ENCODE measurements around the gene VAT1. TPM values are rescaled to one million over a fixed set of nuclear protein-coding genes. Genes with fewer than 3 reads are reported as not detected.
"Not testable (repeated sequence)": the region's sequence is repeated elsewhere in the genome, so short reads cannot be mapped to it uniquely, and the experiment has no call there.

The VAT1 gene
- total RNA-seq, 1 donor from 2014 or later: 18.4 TPM

- intact Hi-C loops (cut with micrococcal nuclease): loop anchor here (1.0 to 2.0 kb wide), 4 partner anchors 15 to 155 kb away; partner anchors contain the start of genes AARSD1, BECN1 and RPL27
Measured at GRCh38 chr17:42979511-42980273, 42.5 kb downstream of the VAT1 start, which contains the start of gene PTGES3L. PTGES3L (minus strand) TSS chr17:42980080; CDS start chr17:42980053, 27 bp downstream.

DNA sequence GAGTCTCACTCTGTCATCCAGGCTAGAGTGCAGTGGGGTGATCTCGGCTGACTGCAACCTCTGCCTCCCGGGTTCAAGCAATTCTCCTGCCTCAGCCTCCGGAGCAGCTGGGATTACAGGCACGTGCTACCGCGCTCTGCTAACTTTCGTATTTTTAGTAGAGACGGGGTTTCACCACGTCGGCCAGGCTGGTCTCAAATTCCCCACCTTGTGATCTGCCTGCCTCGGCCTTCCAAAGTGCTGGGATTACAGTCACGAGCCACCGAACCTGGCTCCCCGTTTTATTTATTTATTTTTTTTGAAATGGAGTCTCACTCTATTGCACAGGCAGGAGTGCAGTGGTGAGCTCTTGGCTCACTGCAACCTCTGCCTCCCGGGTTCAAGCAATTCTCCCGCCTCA is 46.5 kb downstream of the VAT1 start:
- intact Hi-C loops (cut with micrococcal nuclease): not testable (repeated sequence)

DNA sequence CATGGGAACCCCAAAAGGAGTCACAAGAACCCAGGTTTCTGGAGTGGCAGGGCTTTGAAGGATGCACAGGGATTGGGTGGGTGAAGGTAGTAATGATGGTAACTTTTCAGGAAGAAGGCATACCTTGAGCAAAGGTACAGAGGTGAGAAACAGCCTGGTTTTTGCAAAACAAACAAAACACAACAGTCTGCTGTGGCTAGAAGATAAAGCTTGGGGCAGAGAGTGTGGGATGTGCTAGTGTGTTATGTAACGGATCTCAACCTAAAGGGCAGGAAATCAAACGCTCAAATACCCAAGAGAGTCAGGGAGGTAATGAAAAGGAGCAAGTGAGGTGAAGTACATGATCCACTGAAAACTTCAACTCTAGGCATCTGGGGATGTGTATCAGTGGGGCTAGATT is 46.9 kb downstream of the VAT1 start:
- intact Hi-C loops (cut with micrococcal nuclease): no loop called here

GRCh38 chr17:42973323-42973722 is 48.9 kb downstream of the VAT1 start:
- intact Hi-C loops (cut with micrococcal nuclease): not testable (repeated sequence)

DNA sequence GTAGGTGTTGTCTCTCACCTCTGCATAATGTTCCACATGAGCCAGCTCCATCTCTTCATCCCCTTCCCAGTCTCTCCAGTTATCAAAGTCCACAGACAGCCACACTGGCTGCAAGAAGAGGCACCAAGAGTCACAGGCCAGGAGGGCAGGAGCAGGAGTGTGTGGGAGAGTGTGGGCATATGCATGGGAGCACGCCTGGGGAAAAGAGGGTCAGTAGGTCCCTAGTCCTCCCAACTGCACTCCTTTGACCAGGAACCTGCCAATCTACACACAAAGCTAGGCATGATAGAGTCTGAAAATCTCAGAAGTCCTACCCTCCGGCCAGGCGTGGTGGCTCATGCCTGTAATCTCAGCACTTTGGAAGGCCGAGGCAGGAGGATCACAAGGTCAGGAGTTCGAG is 50.6 kb downstream of the VAT1 start:
- intact Hi-C loops (cut with micrococcal nuclease): no loop called here

GRCh38 chr17:42969001-42969581 is 53.1 kb downstream of the VAT1 start:
- intact Hi-C loops (cut with micrococcal nuclease): no loop called here

DNA sequence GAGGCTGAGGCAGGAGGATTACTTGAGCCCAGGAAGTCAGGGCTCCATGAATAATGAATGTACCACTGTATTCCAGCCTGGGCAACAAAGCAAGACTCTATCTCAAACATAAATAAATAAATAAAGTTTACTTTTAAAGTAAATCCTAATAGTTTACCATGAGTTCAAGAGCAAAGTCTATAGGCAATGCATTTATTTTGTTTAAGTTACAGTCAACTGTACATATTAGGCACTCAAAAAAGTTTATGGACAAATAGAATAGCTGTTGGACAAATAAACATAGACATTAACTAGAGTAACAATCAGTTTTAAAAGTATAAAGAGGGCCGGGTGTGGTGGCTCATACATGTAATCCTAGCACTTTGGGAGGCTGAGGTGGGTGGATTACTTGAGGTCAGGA is 54.3 kb downstream of the VAT1 start:
- intact Hi-C loops (cut with micrococcal nuclease): no loop called here

Other genes starting within 250 kb of the VAT1 start
- gene VPS25, start 248.9 kb downstream of the VAT1 start, total RNA-seq: 68.9 and 69.5 TPM in 2 replicates
- gene WNK4, start 241.8 kb downstream of the VAT1 start, total RNA-seq: 0.11 and 0.50 TPM in 2 replicates
- gene COA3, start 223.7 kb downstream of the VAT1 start, total RNA-seq: 48.9 and 51.3 TPM in 2 replicates
- not detected in 2 replicates for gene CNTD1, start 223.5 kb downstream of the VAT1 start, total RNA-seq
- gene BECN1, start 198.1 kb downstream of the VAT1 start, total RNA-seq: 93.3 and 105 TPM in 2 replicates
- gene PSME3, start 189.0 kb downstream of the VAT1 start, total RNA-seq: 138 and 142 TPM in 2 replicates
- 2.3 and 2.7 TPM in 2 replicates for gene AOC2, start 177.8 kb downstream of the VAT1 start, total RNA-seq
- gene AOC3, start 171.2 kb downstream of the VAT1 start, total RNA-seq: 0.70 and 1.1 TPM in 2 replicates
- gene G6PC1, start 121.6 kb downstream of the VAT1 start, total RNA-seq: not detected in 2 replicates
- 50.1 and 52.2 TPM in 2 replicates for gene AARSD1, start 57.9 kb downstream of the VAT1 start, total RNA-seq
- 0.43 and 0.52 TPM in 2 replicates for gene PTGES3L, start 42.3 kb downstream of the VAT1 start, total RNA-seq
- gene RUNDC1, start 41.8 kb downstream of the VAT1 start, total RNA-seq: 14.9 and 17.5 TPM in 2 replicates
- 943 and 969 TPM in 2 replicates for gene RPL27, start 24.0 kb downstream of the VAT1 start, total RNA-seq
- gene IFI35, start 15.6 kb downstream of the VAT1 start, total RNA-seq: 101 and 103 TPM in 2 replicates
- gene RND2, start 2.8 kb upstream of the VAT1 start, total RNA-seq: 0.25 TPM in 1 of 2 replicates, not detected in the other
- gene BRCA1, start 103.0 kb upstream of the VAT1 start, total RNA-seq: 76.3 and 85.1 TPM in 2 replicates
- gene NBR1, start 148.8 kb upstream of the VAT1 start, total RNA-seq: 47.0 and 49.3 TPM in 2 replicates
- gene TMEM106A, start 189.5 kb upstream of the VAT1 start, total RNA-seq: 17.2 and 18.4 TPM in 2 replicates
- gene CCDC200, start 206.2 kb upstream of the VAT1 start, total RNA-seq: not detected in 2 replicates
- gene RNU2-1, start 211.6 kb upstream of the VAT1 start, total RNA-seq: 6,630 and 6,735 TPM in 2 replicates